ENCODE results near the gene GBA2.

The GBA2 gene

GRCh38 chr9:35748858-35749514 is at the start of gene GBA2, which contains the start of gene RGP1:
Gene GBA2 (minus strand): TSS chr9:35749228. CDS start chr9:35748704, 524 bp downstream.
Gene RGP1 (plus strand): TSS chr9:35749287. CDS start chr9:35749756, 469 bp downstream.
- peak; percentile 46 for DNase-seq

- no peak for DNase-seq
These were observed 48.5 kb upstream of the GBA2 start for GRCh38 chr9:35797311-35798109.

- no peak for DNase-seq
These were observed 46.7 kb upstream of the GBA2 start for GRCh38 chr9:35795695-35796094.

GRCh38 chr9:35793461-35793860 is 44.4 kb upstream of the GBA2 start:
- no peak for DNase-seq

GRCh38 chr9:35792826-35793225 is 43.8 kb upstream of the GBA2 start:
- DNase-seq: no peak

GRCh38 chr9:35792024-35792813 is 43.2 kb upstream of the GBA2 start:
- DNase-seq: no peak

- DNase-seq: no peak
These were observed 42.4 kb upstream of the GBA2 start, which contains the start of gene NPR2 for GRCh38 chr9:35791297-35791921. Gene NPR2 (plus strand): TSS chr9:35791591. CDS start chr9:35792409, 818 bp downstream.

GRCh38 chr9:35790385-35791296 is 41.6 kb upstream of the GBA2 start:
- DNase-seq: peak; percentile 61

GRCh38 chr9:35790025-35790384 is 41.0 kb upstream of the GBA2 start:
- no peak for DNase-seq

- no peak for DNase-seq
These were observed 40.5 kb upstream of the GBA2 start for GRCh38 chr9:35789541-35789940.

GRCh38 chr9:35783418-35783817 is 34.4 kb upstream of the GBA2 start:
- no peak for DNase-seq

GRCh38 chr9:35781066-35781465 is 32.0 kb upstream of the GBA2 start:
- DNase-seq: no peak

- DNase-seq: no peak
These were observed 29.5 kb upstream of the GBA2 start for GRCh38 chr9:35778496-35778895.

GRCh38 chr9:35776018-35776417 is 27.0 kb upstream of the GBA2 start:
- DNase-seq: peak; percentile 78

GRCh38 chr9:35774907-35775635 is 26.0 kb upstream of the GBA2 start:
- DNase-seq: no peak

GRCh38 chr9:35771943-35772342 is 22.9 kb upstream of the GBA2 start:
- no peak for DNase-seq

- DNase-seq: peak; percentile 18
These were observed 22.5 kb upstream of the GBA2 start for GRCh38 chr9:35771534-35771933.

GRCh38 chr9:35771075-35771433 is 22.0 kb upstream of the GBA2 start:
- DNase-seq: no peak

- DNase-seq: no peak
These were observed 20.7 kb upstream of the GBA2 start for GRCh38 chr9:35769763-35770162.

GRCh38 chr9:35767458-35767857 is 18.4 kb upstream of the GBA2 start:
- DNase-seq: no peak

GRCh38 chr9:35766997-35767396 is 18.0 kb upstream of the GBA2 start:
- DNase-seq: no peak
